T follicular helper cell (primary cell): Measurements from ENCODE around the gene HDHD5.

ENCODE experiments used
- DNase-seq: peaks from one replicate; pipeline ENCODE4 v3.0.0-alpha.2; 2020; ENCODE audit warnings: low read depth

Gene HDHD5

DNA sequence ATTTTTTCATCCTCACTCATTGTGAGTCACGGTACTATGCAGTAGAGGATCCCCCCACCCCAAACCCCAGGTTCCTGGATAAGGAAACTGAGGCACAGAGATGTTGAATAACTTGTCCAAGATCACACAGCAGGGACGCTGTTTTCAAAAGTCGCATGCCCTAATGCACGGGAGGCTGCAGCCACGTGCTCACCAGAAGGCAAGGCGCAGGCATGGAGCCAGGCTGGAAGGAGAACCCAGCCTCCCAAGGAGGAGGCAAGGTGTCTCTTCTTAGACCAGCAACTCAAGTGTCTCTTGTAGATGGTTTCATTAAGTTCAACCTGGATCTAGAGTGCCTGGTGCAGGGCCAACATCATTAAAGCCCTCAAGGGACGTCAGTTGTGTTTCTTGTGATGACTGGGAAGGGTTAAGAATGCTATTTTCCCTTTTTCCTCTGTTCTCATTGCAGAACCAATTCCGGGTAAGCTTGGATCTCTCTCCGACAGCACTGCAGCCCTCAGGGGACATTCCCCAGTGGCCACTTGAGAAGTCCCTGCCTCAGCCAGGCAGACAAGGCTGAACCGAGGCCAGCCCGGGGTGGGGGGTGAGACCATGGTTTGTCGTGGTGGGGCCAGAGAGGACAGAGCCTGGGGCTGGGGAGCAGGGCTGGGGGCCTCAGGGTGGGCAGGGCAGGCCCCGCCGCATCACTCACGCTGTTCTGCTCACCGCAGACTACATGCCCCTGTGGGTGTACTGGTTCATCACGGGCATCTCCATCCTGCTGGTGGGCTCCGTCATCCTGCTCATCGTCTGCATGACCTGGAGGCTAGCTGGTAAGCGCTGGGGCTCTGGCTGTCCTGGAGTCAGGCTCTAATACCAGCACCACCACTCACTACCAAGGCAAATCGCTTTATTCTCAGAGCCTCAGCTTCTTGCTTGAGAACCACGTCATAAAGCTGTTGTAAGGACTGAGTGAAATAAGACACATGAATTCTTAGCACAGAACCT lies 53.6 kb downstream of the HDHD5 start:
- DNase-seq: no peak

DNA sequence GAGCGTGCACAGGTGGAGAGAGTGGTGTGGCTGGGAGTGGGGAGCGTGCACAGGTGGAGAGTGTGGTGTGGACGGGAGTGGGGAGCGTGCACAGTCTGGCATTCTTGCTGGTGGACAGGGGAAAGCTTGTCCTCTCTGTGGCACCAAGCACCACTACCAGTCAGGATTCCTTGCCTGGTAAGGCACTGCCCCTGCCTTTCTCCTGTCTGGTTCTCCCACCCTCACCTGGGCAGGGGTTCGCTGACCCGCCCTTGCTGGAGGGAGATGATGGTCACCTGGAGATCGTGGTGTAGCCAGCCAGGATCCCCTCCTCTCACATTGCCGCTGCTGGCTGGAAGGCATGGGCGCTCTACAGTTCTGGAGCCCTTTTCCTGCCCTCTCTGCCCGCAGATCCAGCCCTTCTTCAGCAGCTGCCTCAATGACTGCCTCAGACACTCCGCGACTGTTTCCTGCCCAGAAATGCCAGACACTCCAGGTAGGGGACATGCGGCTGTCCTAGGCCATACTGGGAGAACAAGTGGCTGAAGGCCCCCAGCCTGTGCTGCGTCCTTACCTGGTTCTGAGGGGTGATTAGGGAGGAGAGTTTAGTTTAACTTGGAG lies 54.6 kb downstream of the HDHD5 start:
- DNase-seq: no peak

DNA sequence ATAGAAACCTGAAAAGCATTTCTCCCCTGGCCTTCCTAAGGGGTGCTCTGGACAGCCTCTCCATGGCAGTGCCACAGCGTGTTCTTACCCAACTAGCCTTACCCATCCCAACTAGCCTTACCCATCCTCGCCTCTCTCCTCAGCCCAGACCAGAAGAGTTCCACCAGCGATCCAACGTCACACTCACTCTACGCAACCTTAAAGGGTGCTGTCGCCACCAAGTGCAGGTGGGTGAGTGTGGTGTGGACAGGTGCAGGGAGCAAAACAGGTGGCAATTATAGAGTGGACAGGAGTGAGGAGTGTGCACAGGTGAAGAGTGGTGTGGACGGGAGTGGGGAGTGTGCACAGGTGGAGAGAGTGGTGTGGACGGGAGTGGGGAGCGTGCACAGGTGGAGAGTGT lies 55.7 kb downstream of the HDHD5 start:
- DNase-seq: no peak

DNA sequence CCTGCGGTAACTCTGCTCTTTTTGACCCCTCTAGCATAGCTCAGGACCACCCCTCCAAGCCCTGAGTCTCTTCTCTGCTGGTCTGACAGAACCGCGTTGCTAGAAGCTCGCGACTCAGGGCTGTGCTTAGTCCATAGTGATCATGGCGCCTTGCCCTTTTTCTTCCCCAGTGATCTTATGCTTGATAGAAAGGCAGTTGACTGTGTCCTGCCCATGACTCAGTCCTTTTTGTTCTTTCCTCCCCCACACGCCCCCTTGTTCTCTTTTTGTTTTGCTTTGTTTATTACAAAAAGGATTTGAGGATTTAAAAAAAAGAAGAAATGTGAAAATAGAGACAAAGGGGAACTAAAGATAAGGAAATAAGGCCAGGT lies 56.8 kb downstream of the HDHD5 start:
- no peak for DNase-seq

DNA sequence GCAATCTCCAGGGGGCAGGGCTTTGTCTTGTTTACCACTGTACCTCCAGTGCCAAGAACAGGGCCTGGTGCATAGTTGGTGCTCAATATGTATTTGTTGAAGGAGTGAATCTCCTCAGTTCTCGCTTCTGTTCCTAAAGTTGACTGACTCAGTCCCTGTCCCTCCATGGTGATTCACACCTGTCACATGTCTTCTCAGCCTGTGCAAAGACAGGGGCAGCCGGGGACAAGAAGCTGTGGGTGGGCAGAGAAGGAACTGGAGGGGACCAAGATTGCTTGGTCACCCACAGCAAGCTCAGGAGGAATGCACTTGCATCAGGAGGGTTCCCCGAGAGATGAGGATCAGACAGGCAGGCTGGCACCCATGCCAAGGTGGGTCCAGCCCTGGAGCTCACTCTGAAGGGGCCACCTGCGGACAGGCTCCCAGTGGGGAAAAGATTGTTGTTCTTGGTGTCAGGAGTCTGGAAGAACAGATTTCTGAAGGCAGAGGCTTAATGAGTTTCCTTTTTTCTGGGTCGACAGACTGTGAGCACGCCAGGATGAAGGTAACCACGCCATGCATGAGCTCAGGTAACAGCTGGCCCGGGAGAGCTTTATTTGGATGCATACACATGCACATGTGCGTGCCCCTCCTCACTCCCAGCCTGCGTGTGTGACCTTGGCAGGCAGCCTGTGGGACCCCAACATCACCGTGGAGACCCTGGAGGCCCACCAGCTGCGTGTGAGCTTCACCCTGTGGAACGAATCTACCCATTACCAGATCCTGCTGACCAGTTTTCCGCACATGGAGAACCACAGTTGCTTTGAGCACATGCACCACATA lies 57.4 kb downstream of the HDHD5 start:
- DNase-seq: no peak

DNA sequence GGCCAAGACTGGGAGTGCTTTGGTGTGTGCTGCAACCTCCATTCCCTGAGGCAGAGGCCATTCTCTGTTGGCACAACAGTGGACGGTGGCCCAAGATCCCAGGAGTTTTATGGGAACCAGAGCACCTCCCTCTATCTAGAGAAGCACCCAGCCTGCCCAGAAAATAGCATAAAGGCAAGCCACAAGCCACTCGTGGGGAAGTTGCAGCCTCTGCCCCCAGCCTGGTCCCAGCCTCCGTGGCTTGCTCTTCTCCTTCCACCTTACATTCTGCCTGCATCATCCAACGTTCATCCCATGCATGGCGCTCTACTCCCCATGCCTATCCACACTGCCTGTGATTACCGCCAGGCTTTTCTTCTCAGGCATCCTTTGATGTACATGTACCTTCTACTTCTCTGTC lies 58.5 kb downstream of the HDHD5 start:
- DNase-seq: no peak

DNA sequence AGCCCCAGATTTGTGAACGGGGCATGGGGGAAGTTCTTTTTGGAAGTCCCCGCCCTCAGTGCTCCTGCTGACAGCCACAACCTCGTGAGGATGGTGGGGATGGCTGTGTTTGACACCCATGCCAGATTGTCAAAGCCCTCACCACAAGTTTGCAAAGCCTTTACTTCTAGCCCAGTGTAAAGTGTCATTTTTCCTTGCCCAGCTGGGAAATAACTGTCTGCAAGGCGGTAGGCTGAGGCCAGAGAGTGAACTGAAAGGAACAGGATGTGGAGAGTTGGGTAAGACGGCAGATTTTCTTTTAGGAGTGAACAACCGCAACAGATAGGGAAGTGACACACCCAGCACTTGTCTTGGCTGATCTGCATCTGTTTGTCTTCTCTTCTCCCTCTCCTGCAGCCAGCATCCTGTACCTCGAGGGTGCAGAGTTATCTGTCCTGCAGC lies 60.7 kb downstream of the HDHD5 start:
- DNase-seq: no peak

DNA sequence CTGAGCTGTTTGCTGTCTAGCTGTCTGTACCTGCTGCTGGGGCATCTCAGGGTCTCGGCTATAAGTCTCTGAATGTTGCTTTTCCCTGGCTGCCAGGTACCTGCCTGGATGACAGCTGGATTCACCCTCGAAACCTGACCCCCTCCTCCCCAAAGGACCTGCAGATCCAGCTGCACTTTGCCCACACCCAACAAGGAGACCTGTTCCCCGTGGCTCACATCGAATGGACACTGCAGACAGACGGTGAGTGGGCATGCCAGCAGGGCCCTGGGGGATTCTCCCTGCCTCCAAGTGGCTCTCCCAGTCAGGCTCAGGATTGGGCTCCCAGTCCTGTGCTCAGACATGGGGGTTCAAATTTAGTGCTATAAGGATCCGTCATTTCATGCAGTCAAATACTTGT lies 61.4 kb downstream of the HDHD5 start:
- DNase-seq: no peak

DNA sequence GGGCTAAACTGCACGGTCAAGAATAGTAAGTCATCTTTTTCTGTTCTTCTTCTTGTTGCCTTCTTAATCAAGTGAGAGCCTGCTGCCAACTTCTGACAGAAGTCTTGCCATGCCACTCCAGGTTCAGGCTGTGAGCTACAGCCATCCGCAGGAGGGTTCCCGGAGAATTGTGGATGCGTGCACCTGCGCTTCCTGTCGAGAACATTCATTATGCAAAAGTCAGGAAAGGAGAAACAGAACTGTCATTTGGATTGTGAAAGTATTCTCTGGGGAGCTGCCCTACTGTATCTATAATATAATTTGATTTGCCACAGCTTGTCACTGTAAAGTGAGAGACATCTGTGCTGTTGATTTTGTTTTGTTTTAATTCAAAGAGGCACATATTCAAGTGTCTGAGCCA lies 62.0 kb downstream of the HDHD5 start:
- no peak for DNase-seq

DNA sequence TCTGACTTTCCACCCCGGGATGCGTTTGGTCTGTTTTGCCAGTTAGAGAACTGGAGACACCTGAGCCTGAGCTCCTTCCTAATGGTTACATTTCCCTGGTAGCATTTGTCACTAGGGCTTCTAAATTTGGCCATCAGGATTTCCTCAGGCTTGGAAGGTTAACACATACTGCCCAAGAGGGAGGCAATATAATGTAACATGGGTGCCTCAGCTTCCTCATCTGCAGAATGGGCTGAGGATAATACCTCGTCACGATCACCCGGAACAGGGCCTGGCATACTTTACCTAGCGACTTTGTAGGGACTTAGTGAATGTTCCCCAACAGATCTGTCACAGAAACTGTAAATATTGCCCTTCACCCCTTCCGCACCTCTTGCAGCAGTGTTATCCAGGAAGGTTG lies 63.0 kb downstream of the HDHD5 start:
- no peak for DNase-seq

DNA sequence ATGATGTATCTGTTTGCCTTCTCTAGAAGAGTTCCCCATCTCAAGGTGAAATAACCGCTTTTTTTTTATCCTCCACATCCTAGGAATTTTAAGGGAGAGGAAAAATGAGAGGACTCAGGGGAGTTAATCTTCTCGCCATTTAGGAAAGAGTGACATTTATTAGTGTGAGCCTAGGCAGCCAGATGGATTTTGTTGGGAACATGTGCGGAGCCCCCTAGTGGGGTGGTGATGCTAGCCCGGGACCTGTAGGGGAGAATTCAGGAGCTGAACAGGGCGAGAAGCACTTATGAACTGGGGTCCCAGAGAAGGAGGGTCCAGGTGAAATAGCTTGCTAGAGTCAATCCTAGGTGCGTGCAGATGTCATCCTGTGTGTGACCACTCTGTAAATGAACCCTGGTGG lies 63.5 kb downstream of the HDHD5 start:
- no peak for DNase-seq

DNA sequence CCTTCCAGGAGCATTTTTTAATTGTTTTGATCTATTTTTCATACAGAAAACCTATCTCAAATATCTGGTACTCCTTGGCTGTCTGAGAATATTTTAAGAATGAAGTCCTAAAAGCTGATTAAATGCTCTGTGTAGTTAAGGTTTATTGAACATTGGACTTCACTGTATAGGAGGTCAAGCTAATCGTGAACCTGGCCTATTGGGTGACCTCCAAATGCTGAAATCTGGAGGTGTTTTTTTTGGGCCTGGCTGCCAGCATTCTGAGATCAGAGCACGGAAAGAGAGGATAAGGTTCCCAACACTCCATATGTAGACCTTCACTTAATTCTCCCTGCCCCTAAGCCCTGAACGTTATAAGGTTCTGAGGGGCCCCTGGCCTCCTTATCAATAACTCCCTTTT lies 66.0 kb downstream of the HDHD5 start:
- DNase-seq: no peak

DNA sequence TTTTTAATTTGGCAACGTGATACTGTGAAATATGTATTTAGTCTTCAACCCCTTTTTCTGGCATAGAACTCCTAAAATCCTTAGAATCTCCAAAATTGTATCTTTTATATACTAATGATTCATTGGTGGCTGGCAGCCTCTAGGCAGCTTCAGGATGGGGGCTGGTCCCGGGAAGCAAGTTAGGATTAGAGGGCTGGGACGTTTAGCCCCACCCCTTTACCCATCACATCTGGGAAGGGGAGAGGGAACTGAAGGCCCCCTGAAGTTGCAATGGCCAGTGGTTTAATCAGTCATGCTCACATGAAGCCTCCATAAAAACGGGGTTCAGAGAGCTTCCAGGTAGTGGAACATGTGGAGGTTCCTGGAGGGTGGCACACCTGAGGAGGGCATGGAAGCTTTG lies 67.2 kb downstream of the HDHD5 start:
- no peak for DNase-seq

DNA sequence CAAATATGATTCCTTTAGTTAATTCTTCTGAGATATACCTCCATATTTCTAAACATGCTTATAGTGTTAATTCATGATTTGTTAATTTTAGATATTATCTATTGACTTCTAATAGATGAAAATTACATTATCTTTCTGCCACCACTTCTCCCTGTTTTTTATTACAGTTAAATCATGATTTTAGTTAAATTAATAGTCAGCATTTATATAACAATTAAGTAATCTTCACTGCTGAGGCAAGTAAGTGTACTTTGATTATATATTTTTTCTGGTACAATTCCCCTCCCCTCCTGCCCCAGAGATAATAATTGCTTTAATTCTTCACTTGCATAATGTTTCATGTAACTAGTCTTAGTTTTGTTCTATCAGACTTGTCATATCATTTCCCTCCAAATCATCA lies 68.5 kb downstream of the HDHD5 start:
- DNase-seq: no peak
